Spleen (tissue), 11 donors: ENCODE data around the gene ABTB1. TPM values are rescaled to one million over a fixed set of nuclear protein-coding genes. Genes with fewer than 3 reads are reported as not detected.

Experiments used
- DNase-seq: peaks from one replicate; pipeline ENCODE4 v3.0.0-alpha.2; 2020
- H3K27ac ChIP-seq, 8 donors: fragments of 200-600 bp; sonication (generic) in 7 of 8; 1 replicate in 4 of 8; 2 replicates in 4 of 8; pipeline versions ENCODE4 v1.5.0 to v1.8.0; 2016 to 2021; ENCODE audit warnings: inconsistent platforms in 4 of 8, mild to moderate bottlenecking in 4 of 8, moderate library complexity in 1 of 8
- H3K27me3 ChIP-seq, 7 donors: fragments of 200-600 bp; sonication (generic) in 6 of 7; replicated peaks in 1 of 7; 1 replicate in 4 of 7; 2 replicates in 3 of 7; pipeline versions ENCODE4 v1.5.0 to v1.8.0; 2016 to 2021; ENCODE audit warnings: inconsistent platforms in 3 of 7, mild to moderate bottlenecking in 1 of 7
- H3K36me3 ChIP-seq, 6 donors: fragments of 200-600 bp; sonication (generic) in 5 of 6; 1 replicate in 4 of 6; 2 replicates in 2 of 6; pipeline versions ENCODE4 v1.5.0 to v1.8.0; 2016 to 2021; ENCODE audit warnings: inconsistent platforms in 2 of 6
- H3K4me1 ChIP-seq, 6 donors: fragments of 200-600 bp; sonication (generic) in 5 of 6; 1 replicate in 3 of 6; 2 replicates in 3 of 6; pipeline versions ENCODE4 v1.5.0 to v1.8.0; 2016 to 2021; ENCODE audit warnings: inconsistent platforms in 3 of 6
- H3K4me3 ChIP-seq, 8 donors: fragments of 200-600 bp; sonication (generic) in 7 of 8; 1 replicate in 4 of 8; 2 replicates in 4 of 8; pipeline versions ENCODE4 v1.5.0 to v1.8.0; 2016 to 2021; ENCODE audit warnings: inconsistent platforms in 4 of 8, mild to moderate bottlenecking in 4 of 8, moderate library complexity in 2 of 8
- H3K9me3 ChIP-seq, 8 donors: fragments of 200-600 bp; sonication (generic) in 7 of 8; 1 replicate in 4 of 8; 2 replicates in 4 of 8; pipeline versions ENCODE4 v1.5.0 to v1.8.0; 2016 to 2021; ENCODE audit warnings: inconsistent platforms in 4 of 8
- CTCF ChIP-seq, 11 experiments: fragments of 200-600 bp in 7 of 11; fragments of 450-650 bp in 4 of 11; sonication (generic) in 4 of 11; IDR thresholded peaks in 8 of 11; conservative IDR thresholded peaks in 3 of 11; 1 replicate in 7 of 11; 2 replicates in 4 of 11; pipeline versions ENCODE4 v1.4.0 to v1.8.0; 2016 to 2021; ENCODE audit warnings: antibody characterized with exemption in 11 of 11, inconsistent platforms in 4 of 11, mild to moderate bottlenecking in 1 of 11
- POLR2A ChIP-seq, 3 donors: fragments of 450-650 bp; IDR thresholded peaks; one replicate each; pipeline ENCODE4 v1.5.1; 2017; ENCODE audit warnings: antibody characterized with exemption in 3 of 3, mild to moderate bottlenecking in 1 of 3
- POLR2AphosphoS5 ChIP-seq, 3 donors: sonication (generic); formaldehyde crosslinking; IDR thresholded peaks; one replicate each; pipeline ENCODE4 v1.5.1; 2017; ENCODE audit warnings: antibody characterized with exemption in 3 of 3
- WGBS, 5 donors: extraction: QIAGEN DNeasy Blood & Tissue Kit in 3 of 5; methylation state at CpG; one replicate each; pipeline versions ENCODE4 v1.1.5 to v1.1.7; 2013 to 2018; 5-methylcytosine and 5-hydroxymethylcytosine counted together
- intact Hi-C: fragments of 100-400 bp; cut with DNase I; formaldehyde crosslinking; loops from one replicate; pipeline ENCODE4 v1.15.0; 2023; ENCODE audit warnings: low total_unique reads
- polyA plus RNA-seq, 3 donors: library from polyadenylated mRNA; stranded (reverse); fragments of 200-250 nt; gene quantifications; one replicate each; pipeline ENCODE4 v1.2.1, GENCODE V29; 2013
- total RNA-seq, 7 donors: library from RNA; depleted of rRNA in 3 of 7; stranded (reverse); fragments of >200 nt in 3 of 7; fragmentation: NEBNext Ultra II Directional in 4 of 7; extraction: Animal tissue kit (Norgen Biotek cat#: 25700) in 4 of 7; gene quantifications; one replicate each; pipeline versions ENCODE4 v1.1.0 to v1.2.1, GENCODE V29; 2016 to 2021
- donor health status: healthy with polysubstance abuse.
- donor health status: DM: no; HTN: no; CAD: no; lungs with moderate emphysema.
- donor health status: DM: no; HTN: no; CAD: no.
- donor health status: Bipolar disorder and iron deficiency.
- donor health status: healthy.
- donor health status: DM: no; HTN: no; CAD: no.
- donor health status: DM: yes; HTN: yes; CAD: no.

The ABTB1 gene
- total and polyA plus RNA-seq, 10 donors: 57.9 to 172 (median 145) TPM

DNA sequence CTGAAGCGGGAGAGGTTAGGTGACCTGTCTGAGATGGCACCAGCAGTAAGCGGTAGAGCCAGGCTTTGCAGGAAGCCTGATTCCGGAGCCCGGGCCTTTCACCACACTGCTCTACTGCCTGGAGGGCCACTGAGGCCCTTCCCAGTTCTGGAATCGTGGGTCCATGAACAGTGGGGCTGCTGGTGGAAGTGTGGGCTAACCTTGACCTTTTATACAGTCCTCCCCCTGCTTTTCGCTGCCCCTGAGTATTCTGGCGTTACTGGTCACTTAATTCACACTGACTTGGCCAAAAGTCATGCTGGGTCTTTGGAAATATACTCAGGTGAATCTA, 2.6 kb upstream of the ABTB1 start:
- no peaks in the 10 kb centered on the region for H3K9me3 ChIP-seq
- H3K4me1 ChIP-seq: peaks cover 13 to 40% (median 30%) of the 10 kb centered on the region in 6 donors
- TF ChIP-seq POLR2A (IDR thresholded peaks at IDR 0.05): no peak
- TF ChIP-seq CTCF (IDR thresholded peaks at IDR 0.05 in 8 of 11, conservative IDR thresholded peaks at IDR 0.05 in 3 of 11): no peak
- no peak for TF ChIP-seq POLR2AphosphoS5 (IDR thresholded peaks at IDR 0.05)
- no peak overlapping the region for H3K27ac ChIP-seq
- DNase-seq: no peak
- no peak overlapping the region for H3K4me3 ChIP-seq
- peaks cover 0 to 11% (median 0%) of the 10 kb centered on the region in 6 donors for H3K36me3 ChIP-seq
- no peaks in the 10 kb centered on the region for H3K27me3 ChIP-seq
- 91 to 95% (median 94%) methylated on average over 6 to 7 of the region's 7 CpGs for WGBS, 5 donors
- intact Hi-C loops: no loop called here

DNA sequence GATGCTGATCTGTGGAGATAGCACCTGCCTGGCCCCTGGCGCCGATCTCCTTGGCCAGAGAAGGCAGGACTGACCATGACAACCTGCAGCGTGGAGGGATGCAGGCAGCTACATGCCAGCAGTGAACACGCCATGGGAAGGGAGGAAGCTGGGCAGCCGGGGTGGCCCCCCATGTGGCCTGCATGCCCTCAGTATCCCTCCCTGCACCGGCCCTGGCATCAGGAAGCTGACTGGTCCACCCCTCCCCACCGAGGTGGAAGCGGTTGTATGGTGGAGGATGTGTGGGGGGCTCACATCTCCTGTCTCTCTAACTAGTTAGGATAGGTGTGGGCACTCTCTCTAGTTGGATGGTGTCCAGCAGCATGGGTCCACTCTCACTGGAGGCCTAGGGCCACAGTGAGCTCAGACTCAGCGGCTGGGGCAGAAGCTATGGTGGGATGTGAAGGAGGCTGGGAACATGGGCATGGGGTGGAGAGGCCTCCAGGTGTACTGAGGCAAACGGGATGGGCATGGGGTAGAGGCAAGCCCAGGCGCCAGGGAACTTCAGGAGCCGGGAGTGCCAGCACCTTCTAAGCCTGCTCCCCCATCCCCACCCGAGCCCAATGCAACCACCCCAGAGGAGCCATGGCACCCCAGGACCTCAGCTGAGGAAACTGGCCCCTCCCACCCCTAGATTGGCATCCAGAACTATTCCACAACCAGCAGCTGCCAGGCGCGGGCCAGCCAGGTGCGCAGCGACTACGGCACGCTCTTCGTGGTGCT, 1.8 kb upstream of the ABTB1 start:
- TF ChIP-seq POLR2AphosphoS5 (IDR thresholded peaks at IDR 0.05): no peak
- no peak for TF ChIP-seq POLR2A (IDR thresholded peaks at IDR 0.05)
- TF ChIP-seq CTCF (IDR thresholded peaks at IDR 0.05 in 8 of 11, conservative IDR thresholded peaks at IDR 0.05 in 3 of 11): no peak

DNA sequence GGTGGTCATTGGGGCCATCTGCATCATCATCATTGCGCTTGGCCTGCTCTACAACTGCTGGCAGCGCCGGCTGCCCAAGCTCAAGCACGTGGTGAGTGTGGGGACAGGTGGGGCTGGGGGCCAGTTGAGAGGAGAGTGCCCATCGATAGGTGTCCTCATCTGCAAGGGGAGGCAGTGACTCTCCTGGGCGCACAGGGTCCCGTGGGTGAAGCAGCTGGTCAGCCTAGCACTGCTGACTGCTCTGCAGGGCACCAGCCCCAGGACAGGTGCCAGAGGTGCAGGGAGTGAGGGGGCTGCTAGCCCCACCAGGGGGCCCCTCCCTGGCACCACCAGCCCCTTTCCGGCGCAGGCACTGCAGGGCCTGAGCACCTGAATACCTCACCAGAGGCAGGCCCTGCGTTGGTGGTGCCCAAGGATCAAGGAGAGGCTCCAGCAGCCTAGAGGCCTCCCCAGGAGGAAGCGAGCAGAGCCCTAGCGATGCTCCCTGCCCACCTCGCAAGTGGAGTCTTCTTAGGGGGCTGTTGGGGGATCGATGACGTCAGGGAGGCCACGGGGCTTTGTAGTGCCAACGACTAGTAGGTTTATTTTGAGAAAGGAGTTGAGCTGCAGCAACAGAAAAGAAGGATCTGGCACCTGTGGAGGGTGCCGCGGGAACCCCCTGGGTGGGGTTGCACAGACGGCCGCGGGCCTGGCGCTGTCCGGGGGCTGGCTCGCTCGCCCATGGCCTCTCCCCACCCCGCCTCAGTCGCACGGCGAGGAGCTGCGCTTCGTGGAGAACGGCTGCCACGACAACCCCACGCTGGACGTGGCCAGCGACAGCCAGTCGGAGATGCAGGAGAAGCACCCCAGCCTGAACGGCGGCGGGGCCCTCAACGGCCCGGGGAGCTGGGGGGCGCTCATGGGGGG, 976 bp upstream of the ABTB1 start:
- peaks cover 0 to 25% (median 9%) of the 10 kb centered on the region in 6 donors for H3K36me3 ChIP-seq
- TF ChIP-seq POLR2AphosphoS5 (IDR thresholded peaks at IDR 0.05) (no peak), CTCF (IDR thresholded peaks at IDR 0.05 in 8 of 11, conservative IDR thresholded peaks at IDR 0.05 in 3 of 11) (peak in 1 of 11 experiments; percentile 6)
- H3K9me3 ChIP-seq: no peaks in the 10 kb centered on the region
- peaks cover 13 to 55% (median 38%) of the 10 kb centered on the region in 6 donors for H3K4me1 ChIP-seq
- intact Hi-C loops: no loop called here
- peak overlapping the region; percentile 69 to 98 (median 94) for H3K4me3 ChIP-seq
- peak overlapping the region; percentile 90 to 98 (median 95) for H3K27ac ChIP-seq
- WGBS, 5 donors: 17 to 24% (median 22%) methylated on average over 26 to 44 of the region's 44 CpGs
- H3K27me3 ChIP-seq: no peaks in the 10 kb centered on the region
- DNase-seq: peak; percentile 93

More for the DNA sequence above, 1.8 kb upstream of the ABTB1 start:
- peaks cover 0 to 17% (median 2%) of the 10 kb centered on the region in 6 donors for H3K36me3 ChIP-seq
- H3K27me3 ChIP-seq: no peaks in the 10 kb centered on the region
- peak; percentile 82 for DNase-seq
- H3K27ac ChIP-seq: no peak overlapping the region
- H3K4me3 ChIP-seq: peak overlapping the region in 1 of 8 donors; percentile 87
- H3K4me1 ChIP-seq: peaks cover 13 to 47% (median 34%) of the 10 kb centered on the region in 6 donors
- no peaks in the 10 kb centered on the region for H3K9me3 ChIP-seq
- 94 to 96% (median 95%) methylated on average over 10 to 20 of the region's 20 CpGs for WGBS, 5 donors
- intact Hi-C loops: no loop called here
